Vagina (tissue), 2 donors: ENCODE data around the gene GBF1. TPM values are rescaled to one million over a fixed set of nuclear protein-coding genes. Genes with fewer than 3 reads are reported as not detected.

ENCODE experiments used
- DNase-seq, 2 donors: peaks; one replicate each; pipeline ENCODE4 v3.0.0-alpha.2; 2017; ENCODE audit errors: extremely low spot score in 2 of 2
- H3K27ac ChIP-seq: fragments of 200-600 bp; sonication (generic); one replicate; pipeline ENCODE4 v1.5.1; 2019
- H3K27me3 ChIP-seq: fragments of 200-600 bp; sonication (generic); one replicate; pipeline ENCODE4 v1.5.1; 2019
- H3K36me3 ChIP-seq, 2 donors: fragments of 200-600 bp; sonication (generic); one replicate each; pipeline ENCODE4 v1.5.1; 2017 to 2019
- H3K4me1 ChIP-seq: fragments of 200-600 bp; sonication (generic); one replicate; pipeline ENCODE4 v1.5.1; 2019
- H3K4me3 ChIP-seq, 2 donors: fragments of 200-600 bp; sonication (generic); 1 replicate in 1 of 2; 2 replicates in 1 of 2; pipeline ENCODE4 v1.5.1; 2016 to 2019
- H3K9me3 ChIP-seq: fragments of 200-600 bp; sonication (generic); one replicate; pipeline ENCODE4 v1.5.1; 2019
- CTCF ChIP-seq, 3 experiments: fragments of 450-650 bp in 2 of 3; fragments of 200-600 bp in 1 of 3; sonication (generic) in 1 of 3; IDR thresholded peaks; one replicate each; pipeline ENCODE4 v1.5.1; 2017 to 2019; ENCODE audit warnings: antibody characterized with exemption in 3 of 3, mild to moderate bottlenecking in 2 of 3, moderate library complexity in 2 of 3
- POLR2A ChIP-seq, 2 donors: fragments of 450-650 bp; IDR thresholded peaks; one replicate each; pipeline ENCODE4 v1.6.1; 2017; ENCODE audit warnings: antibody characterized with exemption in 2 of 2, mild to moderate bottlenecking in 2 of 2, moderate library complexity in 2 of 2
- POLR2AphosphoS5 ChIP-seq, 2 donors: sonication (generic); formaldehyde crosslinking; IDR thresholded peaks; one replicate each; pipeline ENCODE4 v1.9.0; 2017; ENCODE audit warnings: antibody characterized with exemption in 2 of 2, mild to moderate bottlenecking in 2 of 2, low read depth in 1 of 2; ENCODE audit not compliant: insufficient read depth in 1 of 2
- intact Hi-C: fragments of 100-400 bp; cut with DNase I; formaldehyde crosslinking; loops from one replicate; pipeline ENCODE4 v1.15.1; 2023
- total RNA-seq: library from RNA; depleted of rRNA; stranded (reverse); fragments of >200 nt; gene quantifications from one replicate; pipeline ENCODE4 v1.2.3, GENCODE V29; 2016

GBF1 gene
- total RNA-seq, 1 donor from 2014 or later: 48.9 TPM

GRCh38 chr10:102283890-102284289, 38.6 kb downstream of the GBF1 start:
- H3K4me1 ChIP-seq: peaks cover 44% of the 10 kb centered on the region
- H3K36me3 ChIP-seq: no peaks in the 10 kb centered on the region
- no peaks in the 10 kb centered on the region for H3K9me3 ChIP-seq
- H3K4me3 ChIP-seq: no peak overlapping the region
- no peak overlapping the region for H3K27ac ChIP-seq
- TF ChIP-seq POLR2A (IDR thresholded peaks at IDR 0.05) (no peak), CTCF (IDR thresholded peaks at IDR 0.05) (no peak), POLR2AphosphoS5 (IDR thresholded peaks at IDR 0.05; ENCODE audit: insufficient read depth in 1 of 2, low read depth in 1 of 2) (no peak)
- intact Hi-C loops: no loop called here
- H3K27me3 ChIP-seq: no peaks in the 10 kb centered on the region
- DNase-seq: no peak

DNA sequence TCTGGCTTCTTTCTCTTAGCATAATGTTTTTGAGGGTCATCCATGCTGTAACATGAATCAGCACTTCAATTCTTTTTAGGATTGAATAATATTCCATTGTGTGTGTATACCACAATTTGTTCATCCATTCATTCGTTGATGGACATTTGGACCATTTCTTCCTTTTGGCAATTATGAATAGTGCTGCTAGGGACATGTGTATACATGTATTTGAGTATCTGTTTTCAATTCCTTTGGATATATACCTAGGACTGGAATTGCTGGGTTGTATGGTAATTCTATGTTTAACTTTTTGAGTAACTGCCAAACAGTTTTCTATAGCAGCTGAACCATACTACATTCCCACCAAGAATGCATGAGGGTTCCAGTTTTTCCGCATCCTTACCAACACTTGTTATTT, 39.2 kb downstream of the GBF1 start:
- DNase-seq: no peak
- intact Hi-C loops: no loop called here
- no peak overlapping the region for H3K27ac ChIP-seq
- no peaks in the 10 kb centered on the region for H3K27me3 ChIP-seq
- H3K4me3 ChIP-seq: no peak overlapping the region
- no peaks in the 10 kb centered on the region for H3K36me3 ChIP-seq
- TF ChIP-seq POLR2AphosphoS5 (IDR thresholded peaks at IDR 0.05; ENCODE audit: insufficient read depth in 1 of 2, low read depth in 1 of 2) (no peak), POLR2A (IDR thresholded peaks at IDR 0.05) (no peak), CTCF (IDR thresholded peaks at IDR 0.05) (no peak)
- H3K9me3 ChIP-seq: no peaks in the 10 kb centered on the region
- H3K4me1 ChIP-seq: peaks cover 44% of the 10 kb centered on the region

DNA sequence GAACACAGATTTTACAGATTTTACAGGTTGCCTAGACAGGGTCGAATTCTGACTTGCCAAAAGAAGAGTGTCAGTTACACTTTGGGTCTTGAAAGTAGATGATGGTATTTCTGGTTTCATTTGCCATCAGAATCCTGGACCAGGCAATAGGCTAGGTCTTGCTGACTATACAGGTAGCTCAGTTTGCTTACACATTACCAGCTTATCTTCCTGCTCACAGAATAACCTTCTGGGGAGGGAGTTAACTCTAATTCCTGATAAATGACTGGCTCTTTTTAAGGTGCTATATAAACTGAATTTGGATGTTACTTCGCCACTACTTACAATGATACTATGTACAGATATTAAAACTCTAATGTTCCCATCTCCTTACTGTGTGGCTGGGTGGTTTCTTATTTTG, 39.8 kb downstream of the GBF1 start:
- intact Hi-C loops: no loop called here
- TF ChIP-seq CTCF (IDR thresholded peaks at IDR 0.05) (no peak), POLR2A (IDR thresholded peaks at IDR 0.05) (no peak), POLR2AphosphoS5 (IDR thresholded peaks at IDR 0.05; ENCODE audit: insufficient read depth in 1 of 2, low read depth in 1 of 2) (no peak)
- no peak overlapping the region for H3K27ac ChIP-seq
- no peaks in the 10 kb centered on the region for H3K27me3 ChIP-seq
- H3K9me3 ChIP-seq: no peaks in the 10 kb centered on the region
- H3K4me3 ChIP-seq: no peak overlapping the region
- no peak for DNase-seq
- H3K4me1 ChIP-seq: peaks cover 41% of the 10 kb centered on the region
- no peaks in the 10 kb centered on the region for H3K36me3 ChIP-seq

DNA sequence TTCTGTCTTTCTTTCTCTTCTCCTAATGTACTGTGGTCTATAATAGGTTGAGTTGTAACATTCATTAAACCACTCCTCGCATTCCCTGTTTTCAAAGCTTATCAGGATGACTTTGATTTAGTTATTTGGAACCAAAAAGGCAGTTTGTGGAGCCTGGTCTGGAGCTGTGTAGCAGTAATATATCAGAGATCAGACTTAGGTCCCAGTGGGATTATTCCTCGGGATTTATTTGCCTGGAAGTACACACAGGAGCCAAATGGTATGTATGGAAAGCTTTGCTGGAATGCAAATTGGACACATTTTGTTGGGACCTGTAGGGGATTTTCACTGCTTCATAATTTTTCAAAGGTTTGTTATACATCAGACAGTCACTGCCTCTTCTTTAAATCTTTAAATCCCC, 40.9 kb downstream of the GBF1 start:
- Histone ChIP-seq H3K27ac (no peak overlapping the region), H3K4me1 (peaks cover 30% of the 10 kb centered on the region), H3K9me3 (no peaks in the 10 kb centered on the region), H3K27me3 (no peaks in the 10 kb centered on the region), H3K4me3 (no peak overlapping the region), H3K36me3 (no peaks in the 10 kb centered on the region)
- DNase-seq: no peak
- intact Hi-C loops: no loop called here
- TF ChIP-seq POLR2A (IDR thresholded peaks at IDR 0.05) (no peak), POLR2AphosphoS5 (IDR thresholded peaks at IDR 0.05; ENCODE audit: insufficient read depth in 1 of 2, low read depth in 1 of 2) (no peak), CTCF (IDR thresholded peaks at IDR 0.05) (no peak)

DNA sequence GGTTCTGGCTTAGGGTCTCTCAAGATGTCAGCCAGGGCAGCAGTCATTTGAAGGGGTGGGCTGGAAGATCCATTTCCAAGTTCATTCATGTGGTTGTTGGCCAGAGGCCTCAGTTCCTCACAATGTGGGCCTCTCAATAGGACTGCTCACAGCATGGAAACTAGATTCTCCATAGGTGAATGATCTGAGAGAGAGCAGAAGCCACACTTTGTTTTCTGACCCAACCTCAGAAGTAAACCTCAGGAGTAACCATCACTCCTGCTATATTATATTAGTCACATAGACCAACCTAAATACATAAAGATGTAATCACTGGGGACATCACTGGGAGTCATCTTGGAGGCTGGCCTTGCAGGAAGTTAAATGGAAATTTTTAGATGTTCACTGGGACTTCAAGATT, 42.2 kb downstream of the GBF1 start:
- Histone ChIP-seq H3K27me3 (no peaks in the 10 kb centered on the region), H3K4me3 (no peak overlapping the region), H3K4me1 (peaks cover 29% of the 10 kb centered on the region), H3K36me3 (no peaks in the 10 kb centered on the region), H3K9me3 (no peaks in the 10 kb centered on the region), H3K27ac (no peak overlapping the region)
- no peak for DNase-seq
- intact Hi-C loops: no loop called here
- no peak for TF ChIP-seq POLR2AphosphoS5 (IDR thresholded peaks at IDR 0.05; ENCODE audit: insufficient read depth in 1 of 2, low read depth in 1 of 2)
- no peak for TF ChIP-seq CTCF (IDR thresholded peaks at IDR 0.05)
- no peak for TF ChIP-seq POLR2A (IDR thresholded peaks at IDR 0.05)
